ENCODE results near the gene VSIG10L. TPM values are rescaled to one million over a fixed set of nuclear protein-coding genes. Genes with fewer than 3 reads are reported as not detected.

VSIG10L gene
- total RNA-seq, 2 donors from 2014 or later: 1.1 to 2.1 TPM

DNA sequence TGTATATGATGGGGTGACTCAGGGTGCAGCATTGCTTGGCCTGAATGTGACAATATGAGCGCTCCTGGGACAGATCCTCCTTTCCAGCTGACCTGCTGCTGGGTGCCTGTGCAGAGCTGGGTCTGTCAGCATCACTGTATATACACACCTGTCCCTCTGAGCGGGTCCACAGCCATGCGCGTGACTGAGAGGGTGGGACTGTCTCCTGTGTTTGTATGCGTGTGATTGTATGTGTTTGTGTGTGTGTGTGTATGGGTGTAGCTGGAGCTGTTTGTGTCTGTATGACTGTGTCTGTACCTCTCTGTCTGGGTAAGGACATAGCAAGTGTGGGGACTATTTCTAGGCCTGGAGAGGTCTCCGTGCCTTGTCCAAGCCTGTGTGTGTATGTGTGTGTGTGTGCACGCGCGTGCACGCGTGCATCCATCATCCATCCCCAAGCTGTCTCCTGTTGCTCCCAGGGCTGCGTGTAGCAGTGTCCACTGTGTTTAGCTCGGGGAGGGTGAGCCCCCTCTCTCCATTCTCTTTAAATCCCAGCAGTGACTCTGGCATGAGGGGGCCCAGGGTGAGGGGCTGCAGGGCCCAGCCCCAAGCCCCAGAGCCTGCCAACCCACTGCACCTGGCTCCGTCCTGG, 22.2 kb downstream of the VSIG10L start:
- H3K27me3 ChIP-seq: no peaks in the 10 kb centered on the region
- H3K4me3 ChIP-seq: no peak overlapping the region
- no peak overlapping the region for H3K9ac ChIP-seq (ENCODE audit: low read depth in 2 of 2, low read length in 2 of 2)
- H3K9me3 ChIP-seq: no peaks in the 10 kb centered on the region
- TF ChIP-seq, protein P1, sequence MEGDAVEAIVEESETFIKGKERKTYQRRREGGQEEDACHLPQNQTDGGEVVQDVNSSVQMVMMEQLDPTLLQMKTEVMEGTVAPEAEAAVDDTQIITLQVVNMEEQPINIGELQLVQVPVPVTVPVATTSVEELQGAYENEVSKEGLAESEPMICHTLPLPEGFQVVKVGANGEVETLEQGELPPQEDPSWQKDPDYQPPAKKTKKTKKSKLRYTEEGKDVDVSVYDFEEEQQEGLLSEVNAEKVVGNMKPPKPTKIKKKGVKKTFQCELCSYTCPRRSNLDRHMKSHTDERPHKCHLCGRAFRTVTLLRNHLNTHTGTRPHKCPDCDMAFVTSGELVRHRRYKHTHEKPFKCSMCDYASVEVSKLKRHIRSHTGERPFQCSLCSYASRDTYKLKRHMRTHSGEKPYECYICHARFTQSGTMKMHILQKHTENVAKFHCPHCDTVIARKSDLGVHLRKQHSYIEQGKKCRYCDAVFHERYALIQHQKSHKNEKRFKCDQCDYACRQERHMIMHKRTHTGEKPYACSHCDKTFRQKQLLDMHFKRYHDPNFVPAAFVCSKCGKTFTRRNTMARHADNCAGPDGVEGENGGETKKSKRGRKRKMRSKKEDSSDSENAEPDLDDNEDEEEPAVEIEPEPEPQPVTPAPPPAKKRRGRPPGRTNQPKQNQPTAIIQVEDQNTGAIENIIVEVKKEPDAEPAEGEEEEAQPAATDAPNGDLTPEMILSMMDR (IDR thresholded peaks at IDR 0.05): no peak
- intact Hi-C loops (cut with DNase I): no loop called here
- H3K4me1 ChIP-seq: no peaks in the 10 kb centered on the region
- no peak for DNase-seq
- H3K27ac ChIP-seq: no peak overlapping the region
- no peaks in the 10 kb centered on the region for H3K36me3 ChIP-seq

DNA sequence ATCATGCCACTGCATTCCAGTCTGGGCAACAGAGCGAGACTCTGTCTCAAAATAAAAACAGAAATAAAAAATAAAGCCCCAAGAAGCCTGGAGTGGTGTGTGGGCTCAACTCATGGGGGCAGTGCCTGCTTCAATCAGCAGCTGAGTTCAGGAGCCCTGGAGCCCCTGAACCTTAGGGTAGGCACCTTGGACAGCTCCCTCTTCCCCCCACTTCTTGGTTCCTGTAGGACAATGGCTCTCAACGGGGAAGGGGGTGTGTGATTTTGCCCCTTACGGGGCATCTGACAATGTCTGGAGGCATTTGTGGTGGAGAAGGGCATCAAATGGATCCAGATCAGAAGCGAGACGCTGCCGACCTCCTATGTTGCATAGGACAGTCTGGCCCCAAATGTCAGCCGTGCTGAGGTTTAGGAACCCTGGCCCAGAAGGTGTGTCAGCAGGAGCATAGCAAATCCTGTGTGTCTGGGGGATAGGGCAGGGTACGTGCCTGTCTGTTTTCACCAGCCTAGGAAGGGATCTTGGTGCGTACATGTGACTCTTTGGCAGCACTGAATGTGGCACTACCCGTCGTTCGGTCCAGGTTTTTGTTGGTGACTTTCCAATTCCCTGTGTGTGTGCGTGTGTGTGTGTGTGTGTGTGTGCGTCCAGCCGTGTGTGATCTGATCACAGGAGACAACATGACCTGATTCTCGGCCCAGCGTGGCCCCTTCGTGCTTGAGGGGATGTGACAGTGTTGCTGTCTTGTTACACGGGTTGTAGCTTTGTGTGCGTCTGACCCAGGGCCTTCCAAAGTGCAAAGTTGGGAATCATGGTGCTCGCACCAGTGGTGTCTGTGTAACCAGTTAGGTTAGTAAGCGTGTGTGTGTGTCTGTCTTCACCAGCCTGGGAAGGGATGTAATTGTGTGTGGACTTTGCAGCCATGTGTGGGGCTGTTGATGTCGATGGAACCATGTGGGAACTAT, 23.0 kb downstream of the VSIG10L start:
- intact Hi-C loops (cut with DNase I): no loop called here
- no peaks in the 10 kb centered on the region for H3K27me3 ChIP-seq
- DNase-seq: no peak

DNA sequence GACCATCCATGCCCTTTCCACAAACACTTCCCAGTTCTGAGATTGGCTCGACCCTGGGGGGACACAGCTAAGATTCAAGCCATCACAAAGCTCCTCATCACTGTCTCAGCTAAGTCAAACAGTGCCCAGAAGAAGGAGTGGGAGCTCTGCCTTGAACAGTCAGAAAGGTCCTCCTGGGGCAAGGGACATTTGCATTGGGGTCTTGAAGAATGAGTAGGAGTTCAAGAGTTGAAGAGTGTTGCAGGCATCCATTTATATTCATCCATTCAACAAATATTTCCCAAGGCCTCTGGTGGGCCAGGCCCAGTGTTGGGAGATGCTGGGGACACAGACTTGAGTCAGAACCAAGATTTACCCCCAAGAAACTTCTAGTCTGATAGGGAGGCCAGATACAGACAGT, 24.0 kb downstream of the VSIG10L start:
- no peaks in the 10 kb centered on the region for H3K36me3 ChIP-seq
- DNase-seq: no peak
- TF ChIP-seq, protein P1 (IDR thresholded peaks at IDR 0.05): no peak
- no peaks in the 10 kb centered on the region for H3K9me3 ChIP-seq
- H3K4me1 ChIP-seq: no peaks in the 10 kb centered on the region
- no peak overlapping the region for H3K27ac ChIP-seq
- no peak overlapping the region for H3K9ac ChIP-seq (ENCODE audit: low read depth in 2 of 2, low read length in 2 of 2)
- no peaks in the 10 kb centered on the region for H3K27me3 ChIP-seq
- intact Hi-C loops (cut with DNase I): no loop called here
- no peak overlapping the region for H3K4me3 ChIP-seq

More for the DNA sequence above, 23.0 kb downstream of the VSIG10L start:
- H3K36me3 ChIP-seq: no peaks in the 10 kb centered on the region
- no peaks in the 10 kb centered on the region for H3K9me3 ChIP-seq
- H3K27ac ChIP-seq: no peak overlapping the region
- no peak overlapping the region for H3K9ac ChIP-seq (ENCODE audit: low read depth in 2 of 2, low read length in 2 of 2)
- H3K4me3 ChIP-seq: no peak overlapping the region
- H3K4me1 ChIP-seq: no peaks in the 10 kb centered on the region
- TF ChIP-seq, protein P1 (IDR thresholded peaks at IDR 0.05): no peak

DNA sequence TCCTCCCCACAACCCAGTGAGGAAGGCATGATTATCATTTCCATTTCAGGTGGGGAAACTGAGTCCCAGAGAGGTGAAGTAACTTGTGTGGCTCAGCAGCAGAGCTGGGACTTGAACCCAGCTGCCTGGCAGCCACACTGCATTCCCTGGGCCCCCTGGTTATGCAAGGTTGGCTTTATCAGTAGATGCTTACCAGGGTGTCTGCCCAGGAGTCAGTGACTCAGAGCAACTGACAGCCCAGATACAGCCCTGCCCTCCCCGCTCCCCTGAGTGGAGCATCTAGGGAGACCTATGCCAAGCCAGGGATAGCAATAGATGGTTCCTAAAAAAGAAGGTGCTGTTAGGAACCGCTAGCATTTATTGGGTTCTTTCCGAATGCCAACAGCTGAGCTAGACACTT, 24.6 kb downstream of the VSIG10L start:
- H3K9ac ChIP-seq (ENCODE audit: low read depth in 2 of 2, low read length in 2 of 2): no peak overlapping the region
- no peaks in the 10 kb centered on the region for H3K36me3 ChIP-seq
- no peaks in the 10 kb centered on the region for H3K9me3 ChIP-seq
- H3K4me3 ChIP-seq: no peak overlapping the region
- TF ChIP-seq, protein P1 (IDR thresholded peaks at IDR 0.05): no peak
- no peak overlapping the region for H3K27ac ChIP-seq
- no peak for DNase-seq
- H3K4me1 ChIP-seq: no peaks in the 10 kb centered on the region
- no peaks in the 10 kb centered on the region for H3K27me3 ChIP-seq
- intact Hi-C loops (cut with DNase I): no loop called here

DNA sequence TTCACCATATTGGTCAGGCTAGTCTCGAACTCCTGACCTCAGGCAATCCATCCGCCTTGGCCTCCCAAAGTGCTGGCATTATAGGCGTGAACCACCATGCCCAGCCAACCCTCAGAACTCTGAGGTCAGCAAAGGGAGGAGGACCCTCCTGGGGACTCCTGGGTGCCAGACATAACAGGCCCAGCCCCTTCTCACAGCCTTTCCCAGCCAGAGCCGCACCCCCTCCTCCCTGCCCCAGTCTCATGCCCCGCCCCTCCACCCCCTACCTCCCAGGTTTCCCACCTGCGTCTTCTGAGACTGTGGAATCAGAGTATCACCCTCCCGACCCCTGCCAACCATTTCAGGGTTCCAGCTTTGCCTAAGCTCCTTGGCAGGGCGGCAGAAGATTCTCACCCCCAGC, 25.3 kb downstream of the VSIG10L start:
- Histone ChIP-seq H3K9me3 (no peaks in the 10 kb centered on the region), H3K4me1 (no peaks in the 10 kb centered on the region), H3K4me3 (no peak overlapping the region), H3K9ac (ENCODE audit: low read depth in 2 of 2, low read length in 2 of 2) (no peak overlapping the region), H3K27ac (no peak overlapping the region), H3K27me3 (peaks cover 3% of the 10 kb centered on the region), H3K36me3 (no peaks in the 10 kb centered on the region)
- no peak for DNase-seq
- intact Hi-C loops (cut with DNase I): no loop called here
- TF ChIP-seq, protein P1 (IDR thresholded peaks at IDR 0.05): no peak

Measured in colonic mucosa (tissue), 4 donors.